Iris pigment epithelial cell (primary cell): Measurements from ENCODE around the gene RPA3.

Experiments
- DNase-seq: peaks from one replicate; pipeline ENCODE4 v3.0.0-alpha.2; 2011; ENCODE audit warnings: low read depth

The RPA3 gene

DNA sequence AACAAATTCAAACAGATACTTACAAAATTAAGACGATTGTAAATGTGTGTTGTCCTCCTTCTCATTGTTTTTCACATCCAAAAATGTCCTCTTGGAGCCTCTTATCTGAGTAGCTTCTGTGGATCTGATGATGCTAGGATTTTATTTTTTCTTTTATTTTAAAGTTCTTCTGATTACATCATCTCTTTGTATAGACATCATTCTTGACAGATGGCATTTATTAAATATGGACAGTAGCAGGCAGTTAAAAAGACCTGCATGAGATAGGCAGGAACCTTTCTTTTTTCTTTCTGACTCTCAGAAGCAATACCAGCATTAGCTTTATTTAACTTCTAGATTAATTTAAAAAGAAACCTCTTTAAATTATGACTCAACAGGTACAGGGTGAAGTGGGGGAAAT is at the start of gene RPA3:
Gene RPA3, minus strand, starts transcription at position 116 of the 400 bp plus-strand sequence. CDS start 78,189 bp downstream, outside the sequence.
- DNase-seq = no peak

DNA sequence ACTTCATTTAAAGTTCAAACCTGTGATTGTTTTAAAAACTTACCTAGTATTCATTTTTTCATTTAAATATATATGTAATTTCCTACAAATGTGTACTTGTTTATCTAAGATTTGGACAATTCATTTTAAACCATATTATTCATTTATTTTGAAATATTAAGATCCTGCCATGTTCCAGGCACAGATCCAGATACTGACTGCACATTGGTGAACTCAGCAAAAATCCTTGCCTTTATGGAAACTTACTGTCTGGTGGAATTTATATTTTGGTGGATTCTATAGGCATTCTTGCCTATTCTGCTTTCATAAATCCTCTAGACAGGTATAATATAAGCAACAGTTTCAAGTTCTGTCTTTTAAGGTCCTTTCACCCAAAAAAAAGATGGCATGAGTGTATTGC is 48.3 kb upstream of the RPA3 start:
- peak; percentile 40 for DNase-seq

DNA sequence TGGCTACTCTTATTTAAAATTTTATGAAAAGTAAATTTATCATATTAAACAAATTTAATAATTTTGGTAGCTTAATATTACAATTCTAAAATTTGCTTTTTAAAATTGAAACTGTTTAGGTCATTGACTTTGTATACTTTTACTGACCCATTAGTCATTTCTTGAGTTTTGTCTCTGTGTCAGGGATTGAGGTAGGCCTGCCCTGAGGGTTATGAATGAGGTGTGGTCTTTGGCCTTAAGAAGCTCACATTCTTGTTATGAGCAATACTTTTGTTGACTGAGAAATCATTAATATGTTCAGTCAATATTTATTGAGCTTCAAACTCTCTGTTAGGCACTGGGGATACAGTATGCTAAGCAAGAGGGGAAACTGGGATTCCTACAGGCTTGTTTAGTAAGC is 47.0 kb upstream of the RPA3 start:
- no peak for DNase-seq

DNA sequence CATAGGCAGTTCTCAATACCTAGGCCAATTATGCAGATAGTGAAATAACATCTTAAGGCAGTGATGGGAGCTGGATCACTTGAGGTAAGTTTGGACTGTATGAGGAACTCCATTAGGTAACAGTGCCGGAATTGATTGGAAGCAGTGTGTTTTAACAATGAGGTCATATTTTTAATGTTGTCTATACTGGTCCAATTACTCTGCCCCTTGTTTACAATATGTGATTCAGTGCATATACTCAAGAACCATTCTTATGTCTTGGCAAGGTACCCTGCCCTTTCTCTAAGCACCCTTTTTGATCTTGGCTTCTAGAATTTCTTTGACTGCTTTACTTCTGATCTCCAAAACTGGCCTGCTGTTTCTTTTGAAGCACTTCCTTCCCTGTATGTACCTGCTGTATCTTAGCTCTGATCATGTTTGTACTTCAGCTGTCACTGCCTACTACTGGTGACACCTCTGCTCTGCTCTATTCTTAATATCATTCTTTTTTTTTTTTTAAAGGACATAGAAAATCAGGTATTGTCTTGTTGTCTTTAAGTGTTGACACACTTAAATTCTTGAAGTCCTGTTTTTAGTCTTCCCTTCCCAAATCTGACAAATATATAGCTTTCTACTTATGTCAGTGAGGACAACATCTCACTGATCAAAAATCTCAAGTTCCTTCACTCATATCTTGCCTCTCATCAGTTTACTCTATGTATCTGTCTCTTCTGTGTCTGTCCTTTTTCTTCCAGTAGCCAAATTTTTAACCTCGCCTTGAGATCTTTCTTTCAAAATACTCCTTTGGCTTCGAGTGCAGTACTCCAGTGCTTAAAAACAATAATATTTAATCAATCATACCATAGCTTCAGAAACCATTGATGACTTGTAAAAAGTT is 46.4 kb upstream of the RPA3 start:
- DNase-seq = no peak

DNA sequence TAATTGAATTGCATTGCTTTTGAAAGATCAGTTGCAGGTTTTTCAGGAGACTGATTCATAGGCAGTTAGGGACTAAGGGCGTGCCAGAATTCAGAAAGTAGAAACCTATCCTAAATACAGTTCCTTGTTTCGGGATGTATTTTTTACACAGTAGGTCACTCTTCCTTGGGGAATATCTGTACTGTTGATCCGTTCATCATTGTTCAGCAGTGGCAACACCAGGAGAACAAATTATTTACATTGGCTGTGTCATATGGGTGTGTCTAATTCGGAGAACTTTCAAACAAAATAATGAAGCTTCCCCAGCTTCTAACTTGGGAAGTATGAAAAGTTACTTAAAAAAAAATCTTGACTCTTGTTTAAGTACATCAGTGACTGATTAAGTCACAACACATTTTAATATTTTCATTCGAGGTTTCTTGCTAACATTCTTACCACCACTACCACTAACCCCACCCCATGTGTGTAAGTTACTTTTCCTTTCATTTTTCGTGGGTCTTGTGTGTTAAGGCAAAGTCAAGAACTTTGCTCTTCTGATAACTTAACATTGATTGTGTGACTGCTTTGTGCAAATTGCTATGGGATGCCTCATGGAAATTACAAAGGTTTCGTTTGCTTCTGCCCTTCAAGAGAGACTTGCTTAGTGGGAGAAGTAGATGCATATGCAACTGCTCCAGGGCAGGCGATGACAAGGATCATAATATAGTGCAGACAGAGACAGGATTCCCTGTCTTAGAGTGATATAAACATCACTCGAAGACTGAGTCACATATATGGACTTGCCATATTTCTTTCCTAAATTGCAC is 43.8 kb upstream of the RPA3 start:
- DNase-seq = peak; percentile 56

DNA sequence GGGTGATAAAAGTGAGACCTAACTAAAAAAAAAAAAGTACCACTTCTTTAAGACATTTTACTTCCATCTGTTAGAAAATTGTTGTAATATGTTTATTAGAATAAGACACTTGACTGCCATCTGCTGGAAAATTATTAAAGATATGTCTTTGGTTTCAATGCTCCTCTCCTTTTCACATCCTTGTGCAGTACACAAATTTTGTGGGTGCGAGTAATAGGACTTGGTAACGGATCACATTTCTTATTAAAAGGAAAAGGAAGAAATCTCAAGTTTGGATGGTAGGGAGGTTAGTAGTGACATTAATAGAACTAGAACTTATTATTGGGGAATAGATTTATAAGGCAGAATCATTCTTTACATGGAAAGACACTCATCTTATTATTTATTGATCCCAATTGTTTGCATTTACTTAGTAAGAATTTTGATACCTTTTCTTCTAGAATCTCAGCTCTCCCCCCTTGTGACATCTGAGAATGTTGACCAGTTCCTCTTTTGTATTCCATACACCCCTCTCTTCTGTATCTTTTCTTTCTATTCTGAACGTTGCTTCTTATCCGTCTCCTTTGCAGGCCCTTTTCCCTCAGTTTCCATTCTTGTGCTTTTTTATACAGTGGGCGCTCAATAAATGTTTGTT is 43.0 kb upstream of the RPA3 start:
- DNase-seq = peak; percentile 67

DNA sequence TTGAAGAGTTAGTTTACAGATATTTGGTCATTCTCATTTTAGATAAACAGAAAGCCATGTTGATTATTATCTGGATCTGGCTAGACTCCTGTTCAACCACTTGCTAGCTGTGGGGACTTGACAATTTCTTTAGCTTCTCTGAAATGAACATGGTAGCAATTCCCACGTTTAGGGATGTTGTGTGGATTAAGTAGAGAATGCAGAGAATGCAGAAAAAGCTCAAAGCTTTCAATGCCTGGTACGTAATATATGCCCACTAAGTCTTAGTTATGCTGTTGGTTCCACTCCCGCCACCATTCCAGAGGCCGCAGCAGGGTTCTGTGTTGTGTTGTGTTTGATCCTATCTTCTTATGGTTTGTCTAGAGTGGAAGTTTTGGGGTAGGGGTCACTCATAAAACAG is 39.2 kb upstream of the RPA3 start:
- peak; percentile 28 for DNase-seq

DNA sequence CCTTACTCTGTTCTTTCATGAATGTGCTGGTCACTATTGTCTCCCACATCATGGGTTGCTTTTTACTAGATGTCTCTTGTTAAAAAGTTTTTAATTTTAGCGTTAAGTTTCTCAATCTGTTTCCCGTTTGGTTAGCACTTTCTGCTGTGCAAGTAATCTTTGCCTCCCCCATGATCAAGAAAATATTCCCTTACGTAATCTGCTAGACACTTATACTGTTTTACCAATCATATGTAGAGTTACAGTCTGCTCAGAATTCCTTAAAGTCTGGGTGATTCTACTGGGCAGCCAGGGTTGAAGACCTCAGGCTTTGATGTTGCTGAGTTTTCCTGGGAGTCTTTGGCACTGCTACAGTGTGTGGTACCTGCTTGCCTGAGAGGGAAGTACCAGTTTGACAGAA is 38.2 kb upstream of the RPA3 start:
- DNase-seq = no peak

DNA sequence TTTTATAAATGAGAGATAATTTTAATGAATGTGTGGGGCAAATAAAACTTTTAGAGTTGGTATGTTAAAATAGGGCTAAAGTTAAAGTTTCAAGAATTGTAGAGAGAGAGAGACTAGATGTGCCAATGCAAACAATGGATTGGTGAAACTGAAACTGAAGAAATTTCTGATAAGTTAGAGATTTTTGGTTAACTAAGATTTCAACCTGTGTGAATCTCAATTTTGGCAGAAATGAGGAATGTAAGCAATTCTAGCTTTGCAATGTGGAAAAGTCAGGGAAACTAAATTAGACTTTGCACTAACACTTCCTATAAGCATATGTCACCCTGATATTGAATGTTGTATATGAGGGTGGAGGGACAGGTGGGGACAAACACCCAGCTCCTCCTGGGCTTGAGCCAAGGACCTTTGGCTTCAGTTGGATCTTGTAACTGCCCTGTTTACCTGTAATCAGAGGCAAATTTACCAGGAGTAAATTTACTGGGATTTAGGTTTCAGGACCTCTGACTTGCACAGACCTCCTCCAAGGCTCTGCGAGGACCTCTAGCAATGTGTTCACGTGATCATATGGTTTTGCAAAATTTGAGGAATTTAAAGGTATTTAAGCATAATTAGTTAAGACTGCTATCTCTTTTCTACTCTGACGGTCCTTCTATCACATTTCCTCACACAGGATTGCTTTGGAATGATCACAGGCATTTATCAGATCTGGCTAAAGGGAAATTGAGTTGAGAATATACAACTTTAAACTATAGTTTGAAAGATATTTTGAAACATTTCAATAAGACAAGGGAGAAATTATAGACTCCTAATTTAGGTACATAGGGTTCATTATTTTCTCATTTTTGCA is 33.1 kb upstream of the RPA3 start:
- no peak for DNase-seq

DNA sequence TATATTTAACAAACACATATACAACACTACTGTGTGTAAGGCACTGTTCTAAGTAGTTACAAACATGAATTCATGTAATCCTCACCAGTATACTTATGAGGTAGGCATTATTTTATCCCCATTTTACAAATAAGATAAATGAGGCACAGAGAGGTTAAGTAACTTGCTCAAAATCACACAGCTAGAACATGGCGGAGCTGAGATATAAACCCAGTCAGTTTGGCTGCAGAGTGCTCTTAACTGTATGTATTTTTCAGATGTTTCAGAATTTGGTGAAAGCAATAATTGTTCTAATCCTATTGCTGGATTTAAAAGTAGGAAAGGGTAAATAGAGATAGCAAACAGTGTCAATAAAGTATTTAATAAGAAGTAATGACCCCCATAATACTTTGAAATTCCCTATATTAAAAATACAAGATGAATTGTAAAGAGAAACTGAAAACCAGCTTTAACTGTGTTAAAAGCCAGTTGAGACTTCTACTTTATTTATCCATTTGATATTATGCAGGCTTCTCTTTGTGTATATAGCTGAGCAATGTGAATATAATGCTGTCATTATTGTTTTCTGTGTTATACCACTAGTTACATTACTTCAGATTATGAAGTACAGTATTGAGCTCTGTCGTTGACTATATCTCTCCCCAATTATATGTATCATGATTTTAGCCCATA is 32.3 kb upstream of the RPA3 start:
- no peak for DNase-seq

DNA sequence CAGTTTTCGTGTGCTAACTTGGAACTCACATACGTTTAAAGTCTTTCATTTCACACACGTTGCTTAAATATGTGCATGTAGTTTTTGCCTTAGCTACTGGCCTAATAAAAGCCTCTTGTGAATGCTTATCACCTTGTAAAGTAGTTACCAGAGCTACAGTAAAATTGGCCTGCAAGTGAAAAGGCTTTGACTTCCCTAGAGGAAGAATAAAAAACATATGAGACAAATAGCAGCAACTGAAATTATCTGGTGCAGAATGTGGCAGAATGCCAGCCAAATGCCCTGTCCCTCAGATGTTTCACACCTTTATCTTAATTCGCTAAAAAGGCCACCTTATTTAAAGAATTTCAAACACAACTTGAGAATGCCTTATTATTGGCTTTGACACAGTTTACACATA is 28.1 kb upstream of the RPA3 start:
- DNase-seq = no peak

DNA sequence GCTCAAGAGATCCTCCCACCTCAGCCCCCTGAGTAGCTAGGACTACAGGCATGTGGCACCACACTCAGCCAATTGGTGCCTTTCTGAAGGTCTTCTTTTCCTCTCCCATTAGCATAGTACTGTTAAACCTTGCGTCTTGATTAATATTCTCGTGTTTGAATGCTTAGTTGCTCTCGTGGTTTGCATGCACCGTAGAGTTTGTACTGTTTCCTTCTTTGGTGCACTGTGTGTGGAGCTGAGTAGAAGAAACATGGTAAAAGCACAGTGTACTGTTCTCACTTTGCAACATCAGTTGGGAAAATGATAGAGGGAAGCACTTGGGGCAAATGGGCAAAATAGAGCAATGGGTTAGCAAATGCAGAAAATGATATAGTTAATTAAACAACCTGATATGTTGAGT is 27.6 kb upstream of the RPA3 start:
- no peak for DNase-seq

DNA sequence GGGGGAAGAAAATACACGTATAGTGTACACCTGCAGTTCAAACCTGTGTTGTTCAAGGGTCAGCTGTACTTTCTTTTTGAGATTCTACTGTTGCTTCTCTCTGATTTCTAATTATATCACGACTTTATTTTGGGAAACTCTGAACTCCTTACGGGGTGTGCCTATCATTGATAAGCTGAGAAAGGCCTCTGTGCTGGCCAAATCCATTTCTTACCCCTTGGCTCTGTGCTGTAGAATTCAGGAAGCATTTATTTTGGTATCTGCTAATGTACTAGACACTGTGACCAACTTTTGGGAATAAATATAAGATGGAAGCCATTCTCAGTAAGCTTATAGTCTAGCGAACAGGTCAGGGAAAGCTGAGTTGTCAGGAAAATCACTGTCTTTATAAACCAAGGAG is 26.9 kb upstream of the RPA3 start:
- no peak for DNase-seq

DNA sequence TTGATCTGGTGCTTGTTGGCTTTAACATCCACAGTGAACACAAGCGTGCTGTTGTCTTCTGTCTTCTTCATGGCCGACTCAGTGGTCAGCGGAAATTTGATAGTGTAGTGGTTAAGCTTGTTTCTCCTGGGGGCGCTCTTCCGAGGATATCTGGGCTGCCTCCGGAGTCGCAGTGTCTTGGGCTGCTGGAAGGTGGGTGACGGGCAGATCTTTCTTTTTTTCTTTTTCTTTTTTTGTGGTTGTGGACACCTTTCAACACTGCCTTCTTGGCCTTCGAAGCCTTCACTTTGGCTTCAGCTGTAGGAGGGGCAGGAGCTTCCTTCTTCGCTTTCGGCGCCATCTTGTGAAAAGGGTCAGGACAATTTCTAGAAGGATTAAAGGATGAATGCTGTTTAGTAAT is 23.8 kb upstream of the RPA3 start:
- no peak for DNase-seq

DNA sequence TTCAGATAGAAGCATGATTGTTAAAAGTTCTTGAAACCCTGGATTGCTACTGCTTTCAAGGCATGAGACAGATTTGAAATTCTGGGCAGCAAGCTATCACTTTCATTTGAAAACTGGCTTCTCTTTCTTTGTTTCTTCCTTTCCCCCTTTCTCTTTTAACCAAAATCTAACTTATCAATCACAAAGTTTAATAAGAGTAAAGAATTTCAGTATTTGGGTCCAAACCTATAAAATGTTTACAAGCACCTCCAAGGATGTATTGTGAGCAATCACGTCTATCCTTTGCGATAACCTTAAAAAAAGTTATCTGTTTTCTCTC is 21.6 kb upstream of the RPA3 start:
- DNase-seq = no peak

DNA sequence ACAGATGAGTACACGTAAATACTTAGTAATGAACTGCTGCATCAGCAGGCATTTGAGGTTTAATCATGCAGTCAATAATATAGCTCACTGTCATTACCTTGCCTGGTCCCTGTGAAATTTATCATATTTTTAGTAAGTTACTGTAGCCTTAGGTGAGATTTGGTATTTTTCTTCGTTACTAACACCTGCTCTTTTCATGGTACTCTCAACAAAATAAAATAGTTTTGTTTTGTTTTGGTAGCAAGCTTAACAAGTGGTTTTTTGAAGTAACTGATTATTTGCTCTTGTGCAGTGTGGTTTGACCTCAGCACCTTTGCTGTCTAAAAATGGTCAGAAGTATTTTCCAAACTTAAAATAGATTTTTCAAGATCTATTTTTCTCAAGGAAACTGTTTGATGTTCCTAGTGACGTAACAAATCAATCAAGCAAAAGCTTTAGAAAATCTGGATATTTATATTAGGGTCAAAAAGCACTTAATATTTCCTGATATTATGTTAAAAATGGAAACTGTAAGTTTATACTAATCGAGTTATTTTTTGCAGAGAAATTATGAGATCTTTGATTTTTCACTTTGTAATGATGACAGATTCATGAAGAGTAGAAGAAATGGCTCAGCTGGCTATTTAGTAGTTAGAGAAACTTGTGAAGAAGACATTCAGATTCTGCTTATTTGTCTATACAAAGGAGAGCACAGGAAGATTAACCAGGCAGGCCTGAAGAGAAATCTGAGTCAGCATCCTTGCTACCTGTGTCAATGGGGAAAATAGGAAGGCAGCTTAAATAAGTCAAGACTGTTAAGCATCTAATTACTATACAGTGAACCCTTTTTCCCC is 21.0 kb upstream of the RPA3 start:
- no peak for DNase-seq

DNA sequence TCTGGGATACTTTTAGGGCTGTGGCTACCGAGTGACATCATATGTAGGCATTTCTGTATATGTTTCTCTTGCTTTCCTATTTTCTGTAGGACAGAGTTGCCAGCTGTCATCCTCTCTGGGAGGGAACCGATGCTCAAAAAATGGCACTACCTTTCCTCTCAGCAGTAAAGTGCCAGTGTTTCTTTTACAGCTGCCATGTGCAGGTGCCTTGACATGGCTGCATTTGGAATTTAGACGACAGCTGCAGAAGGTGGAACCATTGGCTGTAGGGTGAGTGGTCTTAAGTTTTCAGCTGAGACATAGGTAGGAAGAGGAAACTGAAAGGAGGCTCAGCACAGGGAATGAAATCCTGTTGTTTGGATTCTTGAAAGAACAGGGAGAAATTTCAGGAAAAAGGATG is 20.2 kb upstream of the RPA3 start:
- no peak for DNase-seq

DNA sequence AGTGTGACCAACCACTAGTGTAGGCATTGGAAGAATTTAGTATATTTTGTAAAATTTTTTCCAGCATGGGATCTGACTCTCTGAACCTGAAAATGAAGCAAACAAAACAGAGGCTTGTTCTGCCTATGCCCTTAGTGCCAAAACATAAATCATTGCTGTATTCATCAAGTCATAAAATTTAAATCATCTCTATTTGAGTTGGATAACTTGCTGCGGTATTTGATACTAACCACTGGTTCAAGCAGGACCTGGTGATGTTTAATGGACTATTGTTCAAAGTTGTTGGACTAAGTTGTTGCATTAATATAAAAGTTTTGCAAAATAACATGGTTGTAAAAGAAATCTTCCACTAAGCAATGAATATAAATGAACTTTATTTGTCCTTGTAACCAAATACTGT is 19.8 kb upstream of the RPA3 start:
- no peak for DNase-seq

DNA sequence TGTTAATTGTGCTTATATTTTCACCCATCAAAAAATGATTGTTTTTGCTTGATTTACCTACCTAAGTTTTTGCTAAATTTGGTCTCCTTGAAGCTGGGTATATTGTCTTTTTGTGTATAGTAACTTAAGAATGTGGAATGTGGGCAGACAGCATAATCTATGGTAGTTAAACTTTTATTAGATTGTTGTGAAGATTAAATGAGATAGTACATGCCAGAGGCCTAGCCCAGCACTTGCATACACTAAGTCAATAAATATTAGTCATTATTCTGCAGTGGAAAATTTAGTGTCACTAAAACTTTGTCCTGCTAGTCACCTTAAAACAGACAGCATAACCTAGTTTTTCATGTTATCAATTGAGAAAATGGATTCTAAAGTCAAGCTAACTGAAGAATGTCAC is 19.3 kb upstream of the RPA3 start:
- DNase-seq = no peak

DNA sequence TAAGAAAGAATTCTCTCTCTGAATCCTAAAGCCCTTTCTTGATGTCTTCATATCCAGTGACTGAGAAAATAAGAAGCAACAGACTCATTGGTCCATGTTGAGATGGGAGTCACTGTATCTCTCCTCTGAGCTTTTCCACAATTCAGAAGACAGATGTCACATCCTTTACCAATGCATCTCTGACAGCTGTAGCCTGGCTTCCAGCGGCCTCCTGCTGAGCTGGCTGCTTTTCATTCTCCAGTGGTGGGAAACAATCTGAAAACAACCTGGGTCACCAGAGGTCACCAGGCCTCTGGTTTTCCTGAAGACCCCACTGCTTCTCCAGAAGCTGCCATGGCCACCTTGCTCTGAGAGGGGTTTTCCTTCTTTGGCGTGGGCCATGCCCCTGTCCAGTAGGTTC is 18.3 kb upstream of the RPA3 start:
- no peak for DNase-seq
